Tongue (tissue), 2 donors: ENCODE measurements around the gene AJAP1. TPM values are rescaled to one million over a fixed set of nuclear protein-coding genes. Genes with fewer than 3 reads are reported as not detected.

Experiments used
- DNase-seq: peaks from one replicate; pipeline ENCODE4 v3.0.0-alpha.2; 2015
- total RNA-seq: library from RNA; depleted of rRNA; stranded (reverse); fragments of >200 nt; gene quantifications from one replicate; pipeline ENCODE4 v1.2.3, GENCODE V29; 2014

The AJAP1 gene
- total RNA-seq, 1 donor from 2014 or later = 0.51 TPM

GRCh38 chr1:4631321-4631720 is 23.1 kb upstream of the AJAP1 start:
- DNase-seq = no peak

- no peak for DNase-seq
Measured at GRCh38 chr1:4633346-4633745, 21.1 kb upstream of the AJAP1 start.

- no peak for DNase-seq
Measured at GRCh38 chr1:4634156-4634792, 20.1 kb upstream of the AJAP1 start.

- no peak for DNase-seq
Measured at GRCh38 chr1:4634793-4635406, 19.5 kb upstream of the AJAP1 start.

GRCh38 chr1:4636186-4636585 is 18.2 kb upstream of the AJAP1 start:
- DNase-seq = no peak

- no peak for DNase-seq
Measured at GRCh38 chr1:4636644-4637380, 17.6 kb upstream of the AJAP1 start.

GRCh38 chr1:4637616-4638344 is 16.6 kb upstream of the AJAP1 start:
- no peak for DNase-seq

- DNase-seq = no peak
Measured at GRCh38 chr1:4638345-4638729, 16.1 kb upstream of the AJAP1 start.

GRCh38 chr1:4640931-4641330 is 13.5 kb upstream of the AJAP1 start:
- no peak for DNase-seq

- DNase-seq = no peak
Measured at GRCh38 chr1:4647391-4647790, 7.0 kb upstream of the AJAP1 start.

GRCh38 chr1:4648657-4649056 is 5.8 kb upstream of the AJAP1 start:
- DNase-seq = no peak

GRCh38 chr1:4650481-4650880 is 3.9 kb upstream of the AJAP1 start:
- no peak for DNase-seq

GRCh38 chr1:4650981-4651380 is 3.4 kb upstream of the AJAP1 start:
- DNase-seq = no peak

GRCh38 chr1:4652631-4653327 is 1.6 kb upstream of the AJAP1 start:
- peak; percentile 76 for DNase-seq

GRCh38 chr1:4653328-4653660 is 1.1 kb upstream of the AJAP1 start:
- DNase-seq = no peak

GRCh38 chr1:4654764-4655673 is 610 bp downstream of the AJAP1 start:
- peak; percentile 15 for DNase-seq

- DNase-seq = peak; percentile 89
Measured at GRCh38 chr1:4655674-4656532, 1.5 kb downstream of the AJAP1 start.

GRCh38 chr1:4656533-4657140 is 2.2 kb downstream of the AJAP1 start:
- DNase-seq = no peak

- DNase-seq = no peak
Measured at GRCh38 chr1:4657244-4657789, 2.9 kb downstream of the AJAP1 start.
